ENCODE results near the gene NTN3.
"Not testable (repeated sequence)": the region's sequence is repeated elsewhere in the genome, so short reads cannot be mapped to it uniquely, and the experiment has no call there.

The NTN3 gene

DNA sequence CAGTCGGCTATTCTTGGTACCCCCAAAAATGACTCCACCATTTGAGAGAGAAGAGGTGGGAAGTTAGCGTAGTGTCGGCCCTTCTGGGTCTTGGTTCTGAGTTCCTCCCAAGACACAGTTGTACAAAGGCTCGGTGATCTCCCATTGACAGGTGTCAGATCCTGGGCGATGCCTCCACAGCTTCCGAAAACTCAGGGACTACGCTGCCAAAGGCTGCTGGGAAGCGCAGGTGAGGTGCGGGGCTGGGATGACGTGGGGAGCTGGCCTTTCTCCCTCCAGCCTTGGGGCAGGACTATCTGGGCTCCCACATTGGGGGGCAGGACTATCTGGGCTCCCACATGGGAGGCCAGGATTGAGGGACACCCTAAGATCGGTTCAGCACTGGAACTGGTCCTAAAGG is 31.5 kb upstream of the NTN3 start:
- H3K36me3 ChIP-seq (ENCODE audit: control insufficient read depth, low read length): peaks cover 73% of the 10 kb centered on the region
- no peaks in the 10 kb centered on the region for H3K9me3 ChIP-seq (ENCODE audit: control insufficient read depth, insufficient read depth, low read length)
- no peak overlapping the region for H3K4me3 ChIP-seq (ENCODE audit: low read length)
- H3K4me2 ChIP-seq (ENCODE audit: low read length): no peak overlapping the region
- H3K27me3 ChIP-seq (ENCODE audit: control insufficient read depth, low read length): no peaks in the 10 kb centered on the region
- peak overlapping the region; percentile 20; the same call in 1 of the 2 replicates for H3K27ac ChIP-seq (ENCODE audit: low read depth, low read length)
- no peaks in the 10 kb centered on the region for H4K20me1 ChIP-seq (ENCODE audit: control insufficient read depth, insufficient read depth, low read depth, low read length)
- no peaks in the 10 kb centered on the region for H3K9me2 ChIP-seq (replicated peaks; ENCODE audit: control insufficient read depth, low read length)
- TF ChIP-seq EZH2phosphoT487 (IDR thresholded peaks at IDR 0.05; ENCODE audit: borderline replicate concordance, low read length): no peak
- no peak for TF ChIP-seq CTCF (IDR thresholded peaks at IDR 0.05; ENCODE audit: low read depth, low read length, poor library complexity, severe bottlenecking)
- H3K79me2 ChIP-seq (ENCODE audit: control insufficient read depth, low read length): peaks cover 18% of the 10 kb centered on the region
- H3F3A ChIP-seq (ENCODE audit: control insufficient read depth, insufficient read depth): 0 out of 2 replicates have a peak, but pooled peaks cover 5% of the 10 kb centered on the region
- peaks cover 29% of the 10 kb centered on the region for H3K4me1 ChIP-seq (ENCODE audit: control insufficient read depth, low read length)

GRCh38 chr16:2441143-2441804 is 29.8 kb upstream of the NTN3 start:
- not testable (repeated sequence) for H4K20me1 ChIP-seq (ENCODE audit: control insufficient read depth, insufficient read depth, low read depth, low read length); H3K4me3 ChIP-seq (ENCODE audit: low read length); H3K9me3 ChIP-seq (ENCODE audit: control insufficient read depth, insufficient read depth, low read length); H3K27me3 ChIP-seq (ENCODE audit: control insufficient read depth, low read length); H3K4me2 ChIP-seq (ENCODE audit: low read length); H3K27ac ChIP-seq (ENCODE audit: low read depth, low read length); H3F3A ChIP-seq (ENCODE audit: control insufficient read depth, insufficient read depth); H3K9me2 ChIP-seq (replicated peaks; ENCODE audit: control insufficient read depth, low read length)
- Histone ChIP-seq H3K36me3 (ENCODE audit: control insufficient read depth, low read length) (peaks cover 75% of the 10 kb centered on the region), H3K79me2 (ENCODE audit: control insufficient read depth, low read length) (peaks cover 11% of the 10 kb centered on the region), H3K4me1 (ENCODE audit: control insufficient read depth, low read length) (peaks cover 29% of the 10 kb centered on the region)

- H3K4me1 ChIP-seq (ENCODE audit: control insufficient read depth, low read length): peaks cover 19% of the 10 kb centered on the region
- H4K20me1 ChIP-seq (ENCODE audit: control insufficient read depth, insufficient read depth, low read depth, low read length): no peaks in the 10 kb centered on the region
- TF ChIP-seq EZH2phosphoT487 (IDR thresholded peaks at IDR 0.05; ENCODE audit: borderline replicate concordance, low read length) (no peak), CTCF (IDR thresholded peaks at IDR 0.05; ENCODE audit: low read depth, low read length, poor library complexity, severe bottlenecking) (no peak)
- H3K36me3 ChIP-seq (ENCODE audit: control insufficient read depth, low read length): peaks cover 73% of the 10 kb centered on the region
- no peaks in the 10 kb centered on the region for H3K9me2 ChIP-seq (replicated peaks; ENCODE audit: control insufficient read depth, low read length)
- H3K4me2 ChIP-seq (ENCODE audit: low read length): no peak overlapping the region
- H3K79me2 ChIP-seq (ENCODE audit: control insufficient read depth, low read length): peaks cover 13% of the 10 kb centered on the region
- no peaks in the 10 kb centered on the region for H3K9me3 ChIP-seq (ENCODE audit: control insufficient read depth, insufficient read depth, low read length)
- H3F3A ChIP-seq (ENCODE audit: control insufficient read depth, insufficient read depth): 0 out of 2 replicates have a peak, but pooled peaks cover 5% of the 10 kb centered on the region
- no peak overlapping the region for H3K4me3 ChIP-seq (ENCODE audit: low read length)
- no peak overlapping the region for H3K27ac ChIP-seq (ENCODE audit: low read depth, low read length)
- no peaks in the 10 kb centered on the region for H3K27me3 ChIP-seq (ENCODE audit: control insufficient read depth, low read length)
Measured at GRCh38 chr16:2443555-2443954, 27.5 kb upstream of the NTN3 start.

GRCh38 chr16:2447920-2448583 is 23.0 kb upstream of the NTN3 start:
- no peaks in the 10 kb centered on the region for H3K9me2 ChIP-seq (replicated peaks; ENCODE audit: control insufficient read depth, low read length)
- no peaks in the 10 kb centered on the region for H3K9me3 ChIP-seq (ENCODE audit: control insufficient read depth, insufficient read depth, low read length)
- no peak overlapping the region for H3K4me3 ChIP-seq (ENCODE audit: low read length)
- TF ChIP-seq CTCF (IDR thresholded peaks at IDR 0.05; ENCODE audit: low read depth, low read length, poor library complexity, severe bottlenecking) (no peak), EZH2phosphoT487 (IDR thresholded peaks at IDR 0.05; ENCODE audit: borderline replicate concordance, low read length) (no peak)
- no peak overlapping the region for H3K27ac ChIP-seq (ENCODE audit: low read depth, low read length)
- H4K20me1 ChIP-seq (ENCODE audit: control insufficient read depth, insufficient read depth, low read depth, low read length): no peaks in the 10 kb centered on the region
- no peaks in the 10 kb centered on the region for H3K4me1 ChIP-seq (ENCODE audit: control insufficient read depth, low read length)
- H3F3A ChIP-seq (ENCODE audit: control insufficient read depth, insufficient read depth): no peaks in the 10 kb centered on the region
- H3K27me3 ChIP-seq (ENCODE audit: control insufficient read depth, low read length): no peaks in the 10 kb centered on the region
- H3K36me3 ChIP-seq (ENCODE audit: control insufficient read depth, low read length): peaks cover 86% of the 10 kb centered on the region
- H3K79me2 ChIP-seq (ENCODE audit: control insufficient read depth, low read length): peaks cover 10% of the 10 kb centered on the region
- H3K4me2 ChIP-seq (ENCODE audit: low read length): no peak overlapping the region
